ENCODE results near the gene TXNDC2. TPM values are rescaled to one million over a fixed set of nuclear protein-coding genes. Genes with fewer than 3 reads are reported as not detected.

The TXNDC2 gene
- polyA plus RNA-seq, 3 donors = 0.10 to 0.36 TPM; not detected in 1

DNA sequence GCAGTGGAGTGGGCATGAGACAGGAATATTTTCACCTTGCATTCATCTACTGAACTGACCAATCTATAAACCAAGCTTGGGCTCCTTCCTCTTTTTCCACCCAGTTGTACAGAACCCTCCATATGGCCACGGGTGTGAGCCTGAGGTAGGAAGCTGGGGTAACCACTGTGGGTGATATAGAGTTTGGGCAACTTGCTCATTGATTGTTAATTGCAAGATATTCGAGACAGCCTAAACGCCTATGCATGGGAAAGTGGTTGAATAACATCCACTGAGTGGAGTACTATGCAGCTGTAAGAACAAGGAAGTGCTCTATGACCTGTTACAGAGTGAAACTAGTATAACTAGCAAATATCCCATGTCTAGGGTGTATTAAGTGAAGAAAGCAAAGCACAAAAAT is 20.7 kb downstream of the TXNDC2 start:
- no peaks in the 10 kb centered on the region for H4K20me1 ChIP-seq (ENCODE audit: insufficient read depth, low read length)
- Mint-ChIP-seq H3K27ac (no peak overlapping the region), H3K9me3 (no peaks in the 10 kb centered on the region), H3K4me3 (no peak overlapping the region), H3K36me3 (no peaks in the 10 kb centered on the region), H3K27me3 (ENCODE audit: low read depth in 3 of 3) (peaks cover 0 to 3% (median 0%) of the 10 kb centered on the region in 3 donors), H3K4me1 (peaks cover 26% of the 10 kb centered on the region)
- no CpG with 5 or more reads among the region's 3 CpGs for WGBS (ENCODE audit: insufficient coverage)
- H3K36me3 ChIP-seq (replicated peaks in 1 of 2; ENCODE audit: control insufficient read depth in 1 of 2, insufficient read depth in 2 of 2, low read length in 2 of 2) = no peaks in the 10 kb centered on the region
- no peak overlapping the region for H3K4me3 ChIP-seq (replicated peaks in 1 of 3; ENCODE audit: low read depth in 2 of 3, low read length in 3 of 3)
- no peaks in the 10 kb centered on the region for H3K79me2 ChIP-seq (ENCODE audit: insufficient read depth, low read length)
- H2AFZ ChIP-seq (ENCODE audit: insufficient read depth, low read depth, low read length, poor library complexity, severe bottlenecking) = no peak overlapping the region
- H3K27me3 ChIP-seq (ENCODE audit: control insufficient read depth in 2 of 2, insufficient read depth in 2 of 2, low read length in 2 of 2) = no peaks in the 10 kb centered on the region
- peaks cover 16 to 17% of the 10 kb centered on the region in 2 donors for H3K4me1 ChIP-seq (ENCODE audit: control insufficient read depth in 1 of 2, insufficient read depth in 2 of 2, low read length in 2 of 2)
- H3K9me3 ChIP-seq (replicated peaks in 1 of 2; ENCODE audit: control insufficient read depth in 1 of 2, insufficient read depth in 1 of 2, low read length in 2 of 2) = no peaks in the 10 kb centered on the region
- no peak for TF ChIP-seq CTCF (IDR thresholded peaks at IDR 0.05)
- DNase-seq = no peak
- no peak overlapping the region for H3K9ac ChIP-seq (ENCODE audit: insufficient read depth, low read length, poor library complexity, severe bottlenecking)
- H3K27ac ChIP-seq (ENCODE audit: low read depth in 1 of 2, low read length in 2 of 2) = no peak overlapping the region
- H3K4me2 ChIP-seq (replicated peaks; ENCODE audit: extremely low read depth, low read length, poor library complexity, severe bottlenecking) = peak overlapping the region; percentile 11
- intact Hi-C loops (cut with micrococcal nuclease) = loop anchor here (5.0 to 10.0 kb wide), 2 partner anchors 34 to 52 kb away; no protein-coding TSS in a partner anchor

DNA sequence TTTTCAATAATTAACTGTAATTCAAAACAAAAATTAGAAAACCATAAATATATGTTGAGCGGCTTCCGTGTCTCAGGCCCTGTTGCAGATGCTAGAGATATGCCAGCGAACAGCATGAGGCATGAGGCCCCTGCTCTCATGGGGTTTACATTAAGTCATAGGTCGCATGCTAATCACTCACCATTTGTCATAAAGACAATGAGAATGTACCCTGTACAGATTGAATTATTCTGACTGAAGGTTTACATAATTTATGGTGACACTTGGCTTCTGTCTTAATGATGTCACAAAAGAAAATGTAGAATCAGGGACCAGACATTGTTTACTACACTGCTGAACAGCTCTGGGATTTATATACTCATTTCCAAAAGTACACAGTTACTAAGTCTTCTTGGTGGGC is 22.1 kb downstream of the TXNDC2 start:
- Histone ChIP-seq H3K4me3 (replicated peaks in 1 of 3; ENCODE audit: low read depth in 2 of 3, low read length in 3 of 3) (no peak overlapping the region), H4K20me1 (ENCODE audit: insufficient read depth, low read length) (no peaks in the 10 kb centered on the region), H3K4me1 (ENCODE audit: control insufficient read depth in 1 of 2, insufficient read depth in 2 of 2, low read length in 2 of 2) (peaks cover 17 to 21% of the 10 kb centered on the region in 2 donors), H3K9me3 (replicated peaks in 1 of 2; ENCODE audit: control insufficient read depth in 1 of 2, insufficient read depth in 1 of 2, low read length in 2 of 2) (peaks cover 0 to 4% of the 10 kb centered on the region in 2 donors), H3K27ac (ENCODE audit: low read depth in 1 of 2, low read length in 2 of 2) (no peak overlapping the region), H3K4me2 (replicated peaks; ENCODE audit: extremely low read depth, low read length, poor library complexity, severe bottlenecking) (no peak overlapping the region), H3K9ac (ENCODE audit: insufficient read depth, low read length, poor library complexity, severe bottlenecking) (no peak overlapping the region), H3K27me3 (ENCODE audit: control insufficient read depth in 2 of 2, insufficient read depth in 2 of 2, low read length in 2 of 2) (no peaks in the 10 kb centered on the region), H3K79me2 (ENCODE audit: insufficient read depth, low read length) (no peaks in the 10 kb centered on the region), H2AFZ (ENCODE audit: insufficient read depth, low read depth, low read length, poor library complexity, severe bottlenecking) (no peak overlapping the region), H3K36me3 (replicated peaks in 1 of 2; ENCODE audit: control insufficient read depth in 1 of 2, insufficient read depth in 2 of 2, low read length in 2 of 2) (no peaks in the 10 kb centered on the region)
- H3K9me3 Mint-ChIP-seq = peaks cover 0 to 6% (median 0%) of the 10 kb centered on the region in 7 donors
- H3K27me3 Mint-ChIP-seq (ENCODE audit: low read depth in 3 of 3) = peaks cover 0 to 3% (median 0%) of the 10 kb centered on the region in 3 donors
- no peak for TF ChIP-seq CTCF (IDR thresholded peaks at IDR 0.05)
- intact Hi-C loops (cut with micrococcal nuclease) = loop anchor here (5.0 to 10.0 kb wide), 2 partner anchors 36 to 53 kb away; no protein-coding TSS in a partner anchor
- no peak overlapping the region for H3K4me3 Mint-ChIP-seq
- no peak overlapping the region for H3K27ac Mint-ChIP-seq
- no peaks in the 10 kb centered on the region for H3K36me3 Mint-ChIP-seq
- WGBS (ENCODE audit: insufficient coverage) = no CpG with 5 or more reads among the region's 4 CpGs
- peaks cover 30% of the 10 kb centered on the region for H3K4me1 Mint-ChIP-seq
- no peak for DNase-seq
